Uterus (tissue), 4 donors: ENCODE data around the gene RHEBL1. TPM values are rescaled to one million over a fixed set of nuclear protein-coding genes. Genes with fewer than 3 reads are reported as not detected.

Experiments
- DNase-seq, 2 donors: peaks; one replicate each; pipeline ENCODE4 v3.0.0-alpha.2; 2019 to 2020
- H3K27ac ChIP-seq, 2 donors: fragments of 200-600 bp; sonication (generic); 1 replicate in 1 of 2; 2 replicates in 1 of 2; pipeline ENCODE4 v1.5.1; 2016 to 2018
- H3K27me3 ChIP-seq, 2 donors: fragments of 200-600 bp; sonication (generic); one replicate each; pipeline ENCODE4 v1.5.1; 2018 to 2019; ENCODE audit warnings: control low read depth in 1 of 2
- H3K36me3 ChIP-seq, 2 donors: fragments of 200-600 bp; sonication (generic); one replicate each; pipeline ENCODE4 v1.5.1; 2019; ENCODE audit warnings: control low read depth in 1 of 2
- H3K4me1 ChIP-seq, 2 donors: fragments of 200-600 bp; sonication (generic); one replicate each; pipeline ENCODE4 v1.5.1; 2018 to 2019; ENCODE audit warnings: control low read depth in 1 of 2
- H3K4me3 ChIP-seq, 2 donors: fragments of 200-600 bp; sonication (generic); 1 replicate in 1 of 2; 2 replicates in 1 of 2; pipeline ENCODE4 v1.5.1; 2018 to 2019; ENCODE audit warnings: mild to moderate bottlenecking in 1 of 2
- H3K9me3 ChIP-seq, 2 donors: fragments of 200-600 bp; sonication (generic); one replicate each; pipeline ENCODE4 v1.5.1; 2019; ENCODE audit warnings: control low read depth in 1 of 2
- CTCF ChIP-seq, 4 experiments: fragments of 200-600 bp in 2 of 4; fragments of 450-650 bp in 2 of 4; sonication (generic) in 2 of 4; IDR thresholded peaks; one replicate each; pipeline ENCODE4 v1.5.1; 2016 to 2019; ENCODE audit warnings: antibody characterized with exemption in 4 of 4, mild to moderate bottlenecking in 2 of 4, moderate library complexity in 1 of 4
- POLR2A ChIP-seq, 2 donors: fragments of 450-650 bp; IDR thresholded peaks; one replicate each; pipeline ENCODE4 v1.6.1; 2016; ENCODE audit warnings: antibody characterized with exemption in 2 of 2, mild to moderate bottlenecking in 1 of 2, moderate library complexity in 1 of 2
- intact Hi-C: fragments of 100-400 bp; cut with DNase I; formaldehyde crosslinking; loops from one replicate; pipeline ENCODE4 v1.15.1; 2023; ENCODE audit warnings: low total_unique reads
- total RNA-seq, 4 donors: library from RNA; depleted of rRNA in 3 of 4; stranded (reverse); fragments of >200 nt in 3 of 4; gene quantifications; one replicate each; pipeline versions ENCODE4 v1.1.0 to v1.2.4, GENCODE V29; 2014 to 2023
- donor health status: DM: yes; HTN: yes; CAD: no.

The RHEBL1 gene
- total RNA-seq, 4 donors from 2014 or later, result 0.37 TPM; not detected in 3

GRCh38 chr12:49025463-49025862 is 44.3 kb downstream of the RHEBL1 start:
- Histone ChIP-seq H3K27ac (no peak overlapping the region), H3K4me1 (no peaks in the 10 kb centered on the region), H3K36me3 (no peaks in the 10 kb centered on the region), H3K27me3 (no peaks in the 10 kb centered on the region), H3K4me3 (no peak overlapping the region), H3K9me3 (no peaks in the 10 kb centered on the region)
- intact Hi-C loops, result no loop called here
- TF ChIP-seq CTCF (IDR thresholded peaks at IDR 0.05) (no peak), POLR2A (IDR thresholded peaks at IDR 0.05) (no peak)
- DNase-seq, result no peak

- Histone ChIP-seq H3K4me3 (no peak overlapping the region), H3K4me1 (no peaks in the 10 kb centered on the region), H3K27ac (no peak overlapping the region), H3K36me3 (no peaks in the 10 kb centered on the region), H3K27me3 (no peaks in the 10 kb centered on the region), H3K9me3 (no peaks in the 10 kb centered on the region)
- no peak for TF ChIP-seq CTCF (IDR thresholded peaks at IDR 0.05)
- no peak for TF ChIP-seq POLR2A (IDR thresholded peaks at IDR 0.05)
- intact Hi-C loops, result no loop called here
- peak in 1 of 2 donors; percentile 20 for DNase-seq
These were observed 45.2 kb downstream of the RHEBL1 start for GRCh38 chr12:49024543-49024942.

GRCh38 chr12:49023812-49024211 is 46.0 kb downstream of the RHEBL1 start:
- DNase-seq, result no peak
- intact Hi-C loops, result no loop called here

DNA sequence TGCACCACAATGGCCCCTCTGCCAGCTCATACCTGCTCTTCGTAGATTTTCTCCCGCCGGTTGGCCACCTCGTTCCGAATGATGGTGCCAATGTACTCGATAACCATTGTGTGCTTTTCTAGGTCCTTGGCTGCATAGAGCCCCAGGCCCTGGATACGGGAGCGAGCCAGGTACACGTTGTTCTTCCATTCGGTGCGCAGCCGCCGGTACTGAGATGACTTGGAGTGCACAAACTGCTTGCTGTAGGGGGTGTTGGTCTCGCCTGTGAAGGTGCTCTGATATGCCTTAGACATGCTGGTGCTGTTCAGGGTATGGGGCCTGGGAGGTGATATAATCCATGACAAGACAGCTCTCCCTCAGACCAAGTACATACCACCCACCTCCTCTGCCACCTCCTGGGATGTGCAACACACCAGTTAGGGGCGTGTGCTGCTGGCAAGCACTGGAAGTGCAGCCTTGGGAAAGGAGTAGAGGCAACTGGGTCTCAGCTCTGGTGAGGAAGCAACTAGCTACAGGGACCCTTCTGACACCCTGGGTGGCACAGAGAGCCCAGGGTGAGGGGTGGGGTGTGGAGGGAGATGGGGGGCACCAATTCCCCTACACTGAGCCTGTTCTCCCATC is 47.1 kb downstream of the RHEBL1 start:
- no peaks in the 10 kb centered on the region for H3K27me3 ChIP-seq
- no peaks in the 10 kb centered on the region for H3K4me1 ChIP-seq
- H3K4me3 ChIP-seq, result no peak overlapping the region
- intact Hi-C loops, result no loop called here
- H3K27ac ChIP-seq, result no peak overlapping the region
- no peak for TF ChIP-seq POLR2A (IDR thresholded peaks at IDR 0.05)
- TF ChIP-seq CTCF (IDR thresholded peaks at IDR 0.05), result no peak
- no peaks in the 10 kb centered on the region for H3K9me3 ChIP-seq
- no peak for DNase-seq
- H3K36me3 ChIP-seq, result no peaks in the 10 kb centered on the region

More at GRCh38 chr12:49023812-49024211, 46.0 kb downstream of the RHEBL1 start:
- H3K4me1 ChIP-seq, result no peaks in the 10 kb centered on the region
- H3K36me3 ChIP-seq, result no peaks in the 10 kb centered on the region
- H3K27ac ChIP-seq, result no peak overlapping the region
- TF ChIP-seq POLR2A (IDR thresholded peaks at IDR 0.05), result no peak
- TF ChIP-seq CTCF (IDR thresholded peaks at IDR 0.05), result no peak
- H3K9me3 ChIP-seq, result no peaks in the 10 kb centered on the region
- H3K4me3 ChIP-seq, result no peak overlapping the region
- H3K27me3 ChIP-seq, result no peaks in the 10 kb centered on the region

GRCh38 chr12:49021292-49021915 is 48.4 kb downstream of the RHEBL1 start:
- H3K27ac ChIP-seq, result no peak overlapping the region
- H3K36me3 ChIP-seq, result no peaks in the 10 kb centered on the region
- no peaks in the 10 kb centered on the region for H3K9me3 ChIP-seq
- no peak for DNase-seq
- peaks cover 0 to 5% of the 10 kb centered on the region in 2 donors for H3K4me1 ChIP-seq
- intact Hi-C loops, result no loop called here
- H3K27me3 ChIP-seq, result no peaks in the 10 kb centered on the region
- H3K4me3 ChIP-seq, result no peak overlapping the region
- no peak for TF ChIP-seq CTCF (IDR thresholded peaks at IDR 0.05)
- TF ChIP-seq POLR2A (IDR thresholded peaks at IDR 0.05), result no peak
